ENCODE measurements around the gene DPH1.

GRCh38 chr17:2086306-2086705, 56.4 kb downstream of the DPH1 start:
- TF ChIP-seq CTCF (IDR thresholded peaks at IDR 0.05), result no peak
- no peak for TF ChIP-seq POLR2A (IDR thresholded peaks at IDR 0.05)
- TF ChIP-seq POLR2AphosphoS5 (IDR thresholded peaks at IDR 0.05; ENCODE audit: insufficient read depth in 1 of 2, low read depth in 1 of 2), result no peak

Measured in vagina (tissue), 2 donors.